PFSK-1 (cell line): ENCODE measurements around the gene MRS2.

Experiments used
- FOXP2 ChIP-seq: optimal IDR thresholded peaks from 2 replicates; pipeline ENCODE3; 2011; ENCODE audit warnings: borderline replicate concordance, control low read depth, inconsistent platforms; ENCODE audit not compliant: insufficient read depth; ENCODE audit errors: extremely low read length, extremely low read depth
- POLR2AphosphoS5 ChIP-seq: IDR thresholded peaks from 2 replicates; pipeline ENCODE4 v1.6.1; 2012; ENCODE audit warnings: low read depth, mild to moderate bottlenecking, control low read depth, low read length, moderate library complexity
- SIN3A ChIP-seq: IDR thresholded peaks from 2 replicates; pipeline ENCODE4 v1.6.1; 2012; ENCODE audit warnings: mild to moderate bottlenecking, low read length, moderate library complexity, borderline replicate concordance; ENCODE audit not compliant: insufficient read depth
- TAF1 ChIP-seq: IDR thresholded peaks from 2 replicates; pipeline ENCODE4 v1.6.1; 2012; ENCODE audit warnings: low read length, control low read depth, borderline replicate concordance; ENCODE audit not compliant: insufficient read depth
- TF ChIP-seq, protein P1 (sequence below), 2 experiments: IDR thresholded peaks; 2 replicates each; pipeline versions ENCODE4 v1.6.1 to v1.8.0; 2011 to 2012; ENCODE audit warnings: low read depth in 2 of 2, low read length in 2 of 2, control low read depth in 1 of 2, inconsistent platforms in 1 of 2, mild to moderate bottlenecking in 1 of 2, moderate library complexity in 1 of 2; ENCODE audit not compliant: insufficient read depth in 1 of 2

MRS2 gene

DNA sequence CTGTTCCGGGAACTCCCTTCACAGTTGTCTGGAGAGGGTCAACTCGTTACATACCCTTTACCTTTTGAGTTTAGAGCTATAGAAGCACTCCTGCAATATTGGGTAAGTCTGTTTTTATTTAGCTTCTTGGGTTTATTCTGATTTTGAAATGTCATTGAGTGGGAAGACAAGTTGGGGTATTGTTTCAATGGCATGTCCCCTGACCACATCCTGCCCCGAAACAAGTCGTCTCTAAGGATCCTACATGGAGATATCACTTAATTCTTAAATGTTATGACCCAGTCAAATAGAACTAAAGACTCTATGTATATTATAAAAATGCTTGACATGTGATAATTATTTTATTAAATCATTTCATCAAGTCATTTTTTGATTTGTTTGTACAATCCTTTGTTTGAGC is 9.6 kb downstream of the MRS2 start:
- TF ChIP-seq FOXP2 = no peak
- TF ChIP-seq, protein P1, sequence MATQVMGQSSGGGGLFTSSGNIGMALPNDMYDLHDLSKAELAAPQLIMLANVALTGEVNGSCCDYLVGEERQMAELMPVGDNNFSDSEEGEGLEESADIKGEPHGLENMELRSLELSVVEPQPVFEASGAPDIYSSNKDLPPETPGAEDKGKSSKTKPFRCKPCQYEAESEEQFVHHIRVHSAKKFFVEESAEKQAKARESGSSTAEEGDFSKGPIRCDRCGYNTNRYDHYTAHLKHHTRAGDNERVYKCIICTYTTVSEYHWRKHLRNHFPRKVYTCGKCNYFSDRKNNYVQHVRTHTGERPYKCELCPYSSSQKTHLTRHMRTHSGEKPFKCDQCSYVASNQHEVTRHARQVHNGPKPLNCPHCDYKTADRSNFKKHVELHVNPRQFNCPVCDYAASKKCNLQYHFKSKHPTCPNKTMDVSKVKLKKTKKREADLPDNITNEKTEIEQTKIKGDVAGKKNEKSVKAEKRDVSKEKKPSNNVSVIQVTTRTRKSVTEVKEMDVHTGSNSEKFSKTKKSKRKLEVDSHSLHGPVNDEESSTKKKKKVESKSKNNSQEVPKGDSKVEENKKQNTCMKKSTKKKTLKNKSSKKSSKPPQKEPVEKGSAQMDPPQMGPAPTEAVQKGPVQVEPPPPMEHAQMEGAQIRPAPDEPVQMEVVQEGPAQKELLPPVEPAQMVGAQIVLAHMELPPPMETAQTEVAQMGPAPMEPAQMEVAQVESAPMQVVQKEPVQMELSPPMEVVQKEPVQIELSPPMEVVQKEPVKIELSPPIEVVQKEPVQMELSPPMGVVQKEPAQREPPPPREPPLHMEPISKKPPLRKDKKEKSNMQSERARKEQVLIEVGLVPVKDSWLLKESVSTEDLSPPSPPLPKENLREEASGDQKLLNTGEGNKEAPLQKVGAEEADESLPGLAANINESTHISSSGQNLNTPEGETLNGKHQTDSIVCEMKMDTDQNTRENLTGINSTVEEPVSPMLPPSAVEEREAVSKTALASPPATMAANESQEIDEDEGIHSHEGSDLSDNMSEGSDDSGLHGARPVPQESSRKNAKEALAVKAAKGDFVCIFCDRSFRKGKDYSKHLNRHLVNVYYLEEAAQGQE (IDR thresholded peaks at IDR 0.05; ENCODE audit: insufficient read depth in 1 of 2, low read depth in 2 of 2, low read length in 2 of 2) = no peak
- TF ChIP-seq SIN3A = no peak
- TF ChIP-seq POLR2AphosphoS5 = no peak
- no peak for TF ChIP-seq TAF1

DNA sequence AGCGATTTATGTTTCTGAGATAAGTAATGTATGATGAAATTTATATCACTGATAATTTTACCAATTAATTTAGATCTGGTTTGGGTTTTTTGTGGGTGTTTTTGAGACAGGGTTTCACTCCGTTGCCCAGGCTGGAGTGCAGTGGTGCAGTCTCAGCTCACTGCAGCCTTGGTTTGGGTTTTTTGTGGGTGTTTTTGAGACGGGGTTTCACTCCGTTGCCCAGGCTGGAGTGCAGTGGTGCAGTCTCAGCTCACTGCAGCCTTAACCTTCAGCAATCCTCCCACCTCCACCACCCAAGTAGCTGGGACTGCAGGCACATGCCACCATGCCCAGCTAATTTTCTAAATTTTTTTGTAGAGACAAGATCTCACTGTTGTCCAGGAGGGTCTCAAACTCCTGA is 13.0 kb downstream of the MRS2 start:
- TF ChIP-seq SIN3A (no peak), POLR2AphosphoS5 (no peak), TAF1 (no peak), FOXP2 (no peak)
- TF ChIP-seq, protein P1 (IDR thresholded peaks at IDR 0.05; ENCODE audit: insufficient read depth in 1 of 2, low read depth in 2 of 2, low read length in 2 of 2) = no peak

DNA sequence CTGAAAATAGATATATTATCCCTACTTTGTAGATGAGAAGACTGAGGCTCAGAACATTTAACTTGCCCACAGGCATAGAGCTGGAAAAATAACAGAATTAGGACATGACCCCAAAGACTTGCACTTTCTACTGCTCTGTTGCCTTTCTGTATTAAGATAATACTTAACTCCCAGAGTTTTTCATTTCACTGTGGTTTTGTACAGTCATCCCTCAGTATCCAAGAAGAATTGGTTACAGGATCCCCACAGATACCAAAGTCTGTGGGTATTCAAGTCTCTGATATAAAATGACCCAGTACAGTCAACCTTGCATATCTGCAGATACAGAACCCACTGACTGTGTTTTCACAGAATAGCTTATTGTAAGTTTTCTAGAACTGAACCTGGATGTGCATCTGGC is 16.8 kb downstream of the MRS2 start:
- TF ChIP-seq TAF1 = no peak
- TF ChIP-seq POLR2AphosphoS5 = no peak
- no peak for TF ChIP-seq SIN3A

DNA sequence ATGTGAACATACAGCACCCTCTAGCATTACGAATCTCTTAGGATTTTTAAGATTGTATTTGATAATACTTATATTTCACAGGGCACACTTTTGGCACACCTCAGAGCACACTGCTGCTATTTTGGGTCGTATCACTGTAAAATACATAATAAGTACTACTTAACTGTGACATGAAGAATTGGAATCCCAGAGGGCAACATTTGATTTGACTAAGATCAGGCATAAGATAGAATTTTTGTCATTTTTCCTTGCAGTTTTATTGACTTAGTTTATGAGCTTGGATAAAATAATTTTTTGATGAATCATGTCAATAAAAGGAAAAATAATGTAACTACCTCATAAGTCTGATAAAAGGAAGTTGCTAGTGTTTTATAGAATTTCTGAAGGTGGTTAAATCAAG is 22.4 kb downstream of the MRS2 start:
- TF ChIP-seq FOXP2 (no peak), SIN3A (no peak)
- TF ChIP-seq, protein P1 (IDR thresholded peaks at IDR 0.05; ENCODE audit: insufficient read depth in 1 of 2, low read depth in 2 of 2, low read length in 2 of 2) = no peak

DNA sequence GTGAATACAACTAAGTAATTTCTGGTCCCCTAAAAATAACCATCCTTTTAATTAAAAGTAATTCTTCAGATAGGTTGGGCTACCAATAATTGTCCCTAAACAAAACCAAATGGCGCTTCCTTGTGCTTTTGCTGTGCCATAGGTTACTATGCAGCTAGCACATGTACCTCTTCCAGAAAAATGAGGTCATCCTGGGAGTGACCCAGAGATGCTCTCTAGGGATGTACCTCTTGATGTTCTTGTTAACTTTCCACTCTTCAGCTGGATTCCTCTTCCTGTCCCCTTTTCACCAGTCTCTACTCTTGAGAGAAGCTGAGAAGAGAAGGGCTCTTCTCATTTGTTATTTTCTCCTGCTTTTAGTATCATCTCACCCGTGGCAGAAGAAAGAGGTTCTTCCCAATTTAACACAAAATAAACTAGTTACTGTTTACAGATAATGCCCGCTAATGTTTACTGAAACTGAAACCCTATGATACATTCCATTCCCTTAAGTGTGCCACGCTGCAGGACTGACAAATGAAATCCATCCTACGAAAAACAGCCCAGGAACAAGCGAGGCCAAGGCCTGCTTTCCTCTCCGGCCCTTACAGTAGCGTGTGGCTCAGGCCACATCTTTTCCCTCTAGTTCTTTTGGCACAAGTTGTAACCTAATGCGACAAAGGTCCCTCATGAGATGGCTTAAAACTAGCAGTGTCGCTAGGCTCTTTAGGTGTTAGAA is 24.2 kb downstream of the MRS2 start:
- TF ChIP-seq POLR2AphosphoS5 (no peak), TAF1 (no peak), FOXP2 (no peak), SIN3A (no peak)
- TF ChIP-seq, protein P1 (IDR thresholded peaks at IDR 0.05; ENCODE audit: insufficient read depth in 1 of 2, low read depth in 2 of 2, low read length in 2 of 2) = no peak
